Activated T-helper 2 cell treated with anti-CD3 and anti-CD28 coated beads, Interferon-gamma antibody, Interleukin-2, Interleukin-4, amounts not matched to agents 10 μg/mL and 5 μg/mL and 100 μg/mL, durations not matched to agents 14 hours and 24 hours and 36 hours (primary cell): ENCODE data around the gene TPBG. TPM values are rescaled to one million over a fixed set of nuclear protein-coding genes. Genes with fewer than 3 reads are reported as not detected.
"Not testable (repeated sequence)": the region's sequence is repeated elsewhere in the genome, so short reads cannot be mapped to it uniquely, and the experiment has no call there.

Source experiments
- DNase-seq: peaks from one replicate; pipeline ENCODE4 v3.0.0; 2021; ENCODE audit warnings: low spot score
- H3K27ac Mint-ChIP-seq: one replicate; pipeline ENCODE4 v1.8.0; 2021; ENCODE audit warnings: mixed read lengths
- H3K27me3 Mint-ChIP-seq: one replicate; pipeline ENCODE4 v1.8.0; 2021; ENCODE audit warnings: low read depth, mixed read lengths
- H3K36me3 Mint-ChIP-seq: one replicate; pipeline ENCODE4 v1.8.0; 2021; ENCODE audit warnings: low read depth, mixed read lengths
- H3K4me1 Mint-ChIP-seq: one replicate; pipeline ENCODE4 v1.8.0; 2021; ENCODE audit warnings: low read depth, mixed read lengths
- H3K4me3 Mint-ChIP-seq: one replicate; pipeline ENCODE4 v1.8.0; 2021; ENCODE audit warnings: low read depth, mild to moderate bottlenecking, moderate library complexity, mixed read lengths
- H3K9me3 Mint-ChIP-seq: one replicate; pipeline ENCODE4 v1.8.0; 2021; ENCODE audit warnings: mixed read lengths
- intact Hi-C: fragments of 100-400 bp; cut with micrococcal nuclease; formaldehyde crosslinking; loops from one replicate; pipeline ENCODE4 v1.15.1; 2023
- total RNA-seq: library from RNA; stranded (reverse); gene quantifications from 2 replicates; pipeline ENCODE4 v1.2.3, GENCODE V29; 2022

The TPBG gene
- total RNA-seq, 1 donor from 2014 or later, result not detected

DNA sequence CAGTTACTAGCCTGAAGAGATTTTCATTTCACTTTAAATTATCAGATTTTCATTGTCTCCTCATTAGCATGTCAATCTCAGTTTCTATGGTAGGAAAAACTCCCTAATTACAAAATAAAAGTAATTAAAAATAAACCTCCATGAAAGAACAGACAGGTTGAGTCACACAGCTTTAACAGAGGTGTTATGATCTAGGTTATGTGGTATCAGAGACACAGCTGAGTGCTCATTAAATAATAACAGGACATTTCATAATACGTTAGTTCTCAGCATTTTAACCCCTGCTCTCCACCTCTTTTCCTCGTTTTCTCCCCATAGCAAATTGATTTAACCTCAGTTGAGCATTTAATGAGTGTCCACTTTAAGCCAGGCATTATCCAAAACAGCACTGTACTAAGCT lies 21.9 kb downstream of the TPBG start:
- Mint-ChIP-seq H3K27me3 (no peaks in the 10 kb centered on the region), H3K4me1 (no peaks in the 10 kb centered on the region)

DNA sequence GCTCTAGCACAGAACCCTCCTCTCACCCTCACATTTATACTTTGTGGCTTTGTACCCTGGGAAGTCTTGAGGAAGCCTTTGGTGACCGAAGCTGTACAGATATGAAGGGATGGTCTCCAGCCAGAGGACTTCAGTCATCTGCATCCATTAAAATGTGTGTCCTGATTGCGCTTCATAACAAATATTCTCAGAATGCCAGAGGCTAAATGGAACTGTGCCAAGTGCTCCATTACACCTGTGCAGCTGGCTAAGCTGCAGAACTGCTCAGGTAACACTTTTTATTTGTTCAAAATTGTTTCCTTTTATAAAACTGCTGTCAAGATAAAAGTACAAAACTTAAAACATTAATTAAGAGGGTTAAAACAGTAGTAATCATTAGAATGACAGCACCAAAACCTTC lies 22.3 kb downstream of the TPBG start:
- intact Hi-C loops, result no loop called here
- H3K36me3 Mint-ChIP-seq, result no peaks in the 10 kb centered on the region
- H3K4me1 Mint-ChIP-seq, result no peaks in the 10 kb centered on the region
- DNase-seq, result no peak
- no peaks in the 10 kb centered on the region for H3K27me3 Mint-ChIP-seq
- no peak overlapping the region for H3K4me3 Mint-ChIP-seq
- H3K27ac Mint-ChIP-seq, result no peak overlapping the region
- H3K9me3 Mint-ChIP-seq, result no peaks in the 10 kb centered on the region

More for the DNA sequence above, 21.9 kb downstream of the TPBG start:
- no peak overlapping the region for H3K27ac Mint-ChIP-seq
- no peak for DNase-seq
- H3K36me3 Mint-ChIP-seq, result no peaks in the 10 kb centered on the region
- intact Hi-C loops, result no loop called here
- H3K4me3 Mint-ChIP-seq, result no peak overlapping the region
- H3K9me3 Mint-ChIP-seq, result no peaks in the 10 kb centered on the region

DNA sequence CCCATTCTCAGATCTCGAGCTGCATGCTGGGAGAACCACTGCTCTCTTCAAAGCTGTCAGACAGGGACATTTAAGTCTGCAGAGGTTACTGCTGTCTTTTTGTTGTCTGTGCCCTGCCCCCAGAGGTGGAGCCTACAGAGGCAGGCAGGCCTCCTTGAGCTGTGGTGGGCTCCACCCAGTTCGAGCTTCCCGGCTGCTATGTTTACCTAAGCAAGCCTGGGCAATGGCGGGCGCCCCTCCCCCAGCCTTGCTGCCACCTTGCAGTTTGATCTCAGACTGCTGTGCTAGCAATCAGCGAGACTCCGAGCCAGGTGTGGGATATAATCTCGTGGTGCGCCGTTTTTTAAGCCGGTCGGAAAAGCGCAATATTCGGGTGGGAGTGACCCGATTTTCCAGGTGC lies 31.2 kb downstream of the TPBG start:
- H3K4me3 Mint-ChIP-seq, DNase-seq, H3K27me3 Mint-ChIP-seq, intact Hi-C loops, H3K36me3 Mint-ChIP-seq, H3K4me1 Mint-ChIP-seq, H3K9me3 Mint-ChIP-seq, H3K27ac Mint-ChIP-seq: not testable (repeated sequence)

DNA sequence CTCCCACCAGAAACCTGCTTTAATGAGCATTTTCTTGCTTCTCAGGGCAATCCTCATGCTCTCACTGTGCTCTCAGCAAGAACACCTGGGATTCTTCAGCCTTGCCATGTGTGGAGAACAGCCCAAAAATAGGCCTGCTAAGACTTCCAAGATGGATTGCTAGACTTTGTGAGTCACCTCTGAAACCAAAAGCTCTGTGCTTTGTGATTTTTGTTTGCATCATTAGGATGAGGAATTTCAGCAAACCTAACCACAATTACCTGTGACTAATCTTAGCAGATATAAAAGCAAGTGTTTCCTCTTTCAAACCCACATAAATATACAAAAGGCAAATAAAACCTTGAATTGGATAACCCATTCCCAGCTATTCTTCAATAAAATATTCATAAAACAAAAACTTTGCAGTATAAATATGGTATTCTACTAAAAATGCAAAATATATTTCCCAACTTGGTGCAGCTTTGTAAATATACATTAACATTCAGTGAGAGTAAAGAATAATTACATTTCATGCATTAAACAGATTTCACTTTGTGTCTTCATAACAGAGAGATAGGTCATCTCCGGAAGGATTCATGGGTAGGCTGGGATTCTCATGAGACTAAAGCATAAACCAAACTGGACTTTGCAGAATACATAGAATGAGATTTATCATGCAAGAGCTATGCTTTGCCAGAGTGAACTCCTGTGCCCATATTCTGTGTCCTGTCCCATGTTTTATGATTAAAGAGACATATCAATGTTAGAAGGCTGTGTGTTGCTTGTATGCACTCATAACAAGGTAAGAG lies 33.5 kb downstream of the TPBG start:
- no peak for DNase-seq
- H3K36me3 Mint-ChIP-seq, result no peaks in the 10 kb centered on the region
- no peak overlapping the region for H3K27ac Mint-ChIP-seq
- no peaks in the 10 kb centered on the region for H3K4me1 Mint-ChIP-seq
- H3K27me3 Mint-ChIP-seq, result no peaks in the 10 kb centered on the region
- intact Hi-C loops, result no loop called here
- no peak overlapping the region for H3K4me3 Mint-ChIP-seq
- H3K9me3 Mint-ChIP-seq, result no peaks in the 10 kb centered on the region

DNA sequence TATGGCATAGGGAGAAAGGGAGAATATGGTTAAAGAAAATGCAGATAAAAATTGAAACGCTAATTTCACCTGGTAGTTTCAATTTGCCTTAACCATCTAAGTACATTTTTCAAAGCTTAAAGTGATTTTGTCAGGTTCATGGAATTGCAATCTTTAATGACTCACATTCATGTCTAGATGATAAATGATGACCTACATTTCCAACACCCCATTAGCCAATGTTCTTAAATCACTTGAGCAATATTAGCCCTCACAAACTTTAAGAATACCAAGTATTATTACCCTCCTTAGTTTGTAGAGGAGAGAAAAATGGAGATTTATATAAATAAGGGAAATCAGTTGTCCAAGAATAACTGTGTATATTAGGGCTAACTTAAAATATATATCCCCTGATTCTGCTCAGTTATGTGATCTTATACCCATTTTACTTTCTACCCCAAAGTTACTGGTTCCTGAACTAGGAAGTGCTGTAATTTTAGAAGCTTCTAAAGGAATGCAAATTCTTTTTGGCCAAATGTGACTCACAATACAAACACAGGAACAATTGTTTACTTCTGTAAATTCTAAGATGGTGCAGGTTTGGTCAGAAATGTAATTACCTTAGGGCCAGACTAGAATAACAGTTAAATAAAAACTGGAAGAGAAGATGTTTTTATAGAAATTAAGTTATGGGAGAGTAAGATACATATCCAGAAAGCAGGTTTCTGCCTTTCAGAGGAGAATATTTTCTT lies 34.5 kb downstream of the TPBG start:
- no peak for DNase-seq
- no peaks in the 10 kb centered on the region for H3K9me3 Mint-ChIP-seq
- H3K36me3 Mint-ChIP-seq, result no peaks in the 10 kb centered on the region
- intact Hi-C loops, result no loop called here
- no peaks in the 10 kb centered on the region for H3K27me3 Mint-ChIP-seq
- H3K4me3 Mint-ChIP-seq, result no peak overlapping the region
- no peaks in the 10 kb centered on the region for H3K4me1 Mint-ChIP-seq
- H3K27ac Mint-ChIP-seq, result no peak overlapping the region

DNA sequence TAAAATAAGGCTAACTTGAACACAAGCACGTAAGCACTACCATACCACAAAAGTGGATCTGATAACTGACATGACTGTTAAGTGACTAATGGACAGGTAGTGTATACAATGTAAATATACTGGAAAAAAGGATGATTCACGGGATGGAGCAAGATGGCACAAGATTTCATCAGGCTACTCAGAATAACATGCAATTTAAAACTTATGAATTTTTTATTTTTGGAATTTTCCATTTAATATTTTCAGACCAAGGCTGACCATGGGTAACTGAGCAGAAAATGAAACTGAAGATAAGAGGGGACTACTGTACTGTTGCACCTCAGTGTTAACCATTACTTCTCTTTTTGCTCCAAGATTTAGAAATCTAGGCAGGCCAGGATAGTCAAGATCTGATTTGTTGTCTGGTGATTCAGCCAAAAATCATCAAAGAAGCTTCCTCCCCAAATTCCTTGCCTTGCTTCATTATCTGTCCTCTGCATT lies 45.4 kb downstream of the TPBG start:
- Mint-ChIP-seq H3K27ac (no peak overlapping the region), H3K36me3 (no peaks in the 10 kb centered on the region), H3K4me3 (no peak overlapping the region), H3K4me1 (no peaks in the 10 kb centered on the region), H3K9me3 (no peaks in the 10 kb centered on the region), H3K27me3 (no peaks in the 10 kb centered on the region)
- intact Hi-C loops, result no loop called here
- DNase-seq, result no peak

DNA sequence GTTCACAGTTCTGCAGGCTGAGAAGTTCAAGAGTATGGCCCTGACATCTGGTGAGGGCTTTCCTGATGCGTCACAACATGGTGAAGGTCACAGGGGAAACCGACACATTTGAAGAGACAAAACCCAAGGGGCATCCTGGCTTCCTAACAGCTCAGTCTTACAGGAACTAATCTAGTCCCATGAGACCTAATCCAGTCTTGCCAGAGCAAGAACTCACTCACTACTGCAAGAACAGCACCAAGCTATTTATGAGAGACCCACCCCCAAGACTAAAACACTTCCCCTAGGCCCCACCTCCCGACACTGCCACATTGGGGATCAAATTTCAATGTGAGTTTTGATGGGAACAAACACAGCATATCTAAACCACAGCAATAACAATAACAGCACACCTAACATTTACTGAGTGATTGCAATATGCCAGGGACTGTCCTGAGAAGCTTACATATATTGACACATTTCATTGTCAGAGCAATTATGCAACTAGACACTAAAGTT lies 46.6 kb downstream of the TPBG start:
- H3K4me1 Mint-ChIP-seq, result no peaks in the 10 kb centered on the region

DNA sequence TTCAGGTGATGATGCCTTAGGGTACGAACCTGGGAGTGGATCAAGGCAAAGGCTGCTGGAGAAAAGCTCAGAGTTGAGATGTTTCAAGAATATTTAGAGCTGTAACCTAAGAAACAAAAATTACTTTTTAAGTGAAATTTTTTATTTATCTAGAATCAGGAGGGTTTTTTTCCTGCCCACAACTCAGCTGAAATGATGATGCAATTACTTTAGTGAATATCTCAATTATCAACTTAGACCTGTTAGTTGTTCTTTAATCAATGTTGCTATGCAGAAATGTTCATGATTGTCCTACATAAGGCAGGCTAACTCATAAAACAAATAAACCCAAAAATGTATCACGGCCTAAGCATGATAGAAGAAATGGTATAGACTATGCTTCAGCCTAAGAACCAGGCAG lies 50.3 kb downstream of the TPBG start:
- Mint-ChIP-seq H3K36me3 (no peaks in the 10 kb centered on the region), H3K27me3 (no peaks in the 10 kb centered on the region), H3K4me1 (no peaks in the 10 kb centered on the region), H3K9me3 (no peaks in the 10 kb centered on the region), H3K27ac (no peak overlapping the region), H3K4me3 (no peak overlapping the region)
- no peak for DNase-seq
- intact Hi-C loops, result no loop called here

More for the DNA sequence above, 46.6 kb downstream of the TPBG start:
- no peak for DNase-seq
- Mint-ChIP-seq H3K4me3 (no peak overlapping the region), H3K27ac (no peak overlapping the region), H3K36me3 (no peaks in the 10 kb centered on the region), H3K9me3 (no peaks in the 10 kb centered on the region), H3K27me3 (no peaks in the 10 kb centered on the region)
- intact Hi-C loops, result no loop called here

DNA sequence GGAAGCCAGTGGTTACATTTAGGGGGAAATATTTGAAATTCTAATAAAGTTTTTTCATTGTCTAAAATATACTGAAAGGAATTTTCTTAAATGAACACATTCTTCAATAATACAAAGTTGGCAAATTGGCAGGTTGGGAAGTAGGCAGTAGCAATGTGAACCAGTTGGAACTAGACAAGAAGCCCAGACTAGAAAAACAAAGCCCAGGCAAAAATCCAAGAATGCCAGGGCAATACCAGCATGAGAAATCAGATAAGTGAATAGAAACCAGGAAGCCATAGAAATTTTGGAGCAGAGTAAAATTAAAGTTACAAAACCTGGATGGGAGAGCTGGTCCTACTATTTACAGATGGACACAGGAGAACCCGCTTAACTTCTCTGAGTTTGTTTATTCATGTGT lies 52.2 kb downstream of the TPBG start:
- DNase-seq, result no peak
- Mint-ChIP-seq H3K27ac (no peak overlapping the region), H3K36me3 (no peaks in the 10 kb centered on the region), H3K9me3 (no peaks in the 10 kb centered on the region), H3K27me3 (no peaks in the 10 kb centered on the region), H3K4me3 (no peak overlapping the region), H3K4me1 (no peaks in the 10 kb centered on the region)
- intact Hi-C loops, result no loop called here

DNA sequence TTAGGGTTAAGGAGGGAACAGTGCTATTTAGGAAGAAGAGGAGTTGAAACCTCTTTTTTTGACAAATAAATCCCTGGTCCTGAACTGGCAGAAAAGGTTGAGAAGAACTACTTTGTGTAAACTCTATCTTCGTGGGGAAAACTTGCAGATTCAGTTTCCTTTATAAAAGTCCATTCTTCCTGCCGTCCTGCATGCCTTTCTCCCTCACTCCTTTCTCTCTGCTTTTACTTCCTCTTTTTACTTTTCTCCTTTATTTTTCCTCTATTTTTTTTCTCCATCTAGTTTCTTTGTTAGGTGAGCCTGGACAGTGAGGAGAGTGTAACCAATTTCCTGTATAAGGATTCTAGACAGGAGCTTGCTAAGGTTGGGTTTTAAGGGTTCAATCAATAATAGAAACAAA lies 52.7 kb downstream of the TPBG start:
- no peak for DNase-seq
- Mint-ChIP-seq H3K9me3 (no peaks in the 10 kb centered on the region), H3K27me3 (no peaks in the 10 kb centered on the region), H3K36me3 (no peaks in the 10 kb centered on the region), H3K4me1 (no peaks in the 10 kb centered on the region), H3K4me3 (no peak overlapping the region), H3K27ac (no peak overlapping the region)
- intact Hi-C loops, result no loop called here

Other genes with a start within 250 kb of the TPBG start
- 40.5 and 42.5 TPM in 2 replicates for gene IBTK, start 116.1 kb upstream of the TPBG start, total RNA-seq